A204.1 (cell line): Measurements from ENCODE around the gene RHOT2.

Source experiments
- FAIRE-seq: peaks from 2 replicates; lab custom pipeline; 2012; peaks lifted over from hg19 to GRCh38; lab: Jason Lieb, UNC

The RHOT2 gene

DNA sequence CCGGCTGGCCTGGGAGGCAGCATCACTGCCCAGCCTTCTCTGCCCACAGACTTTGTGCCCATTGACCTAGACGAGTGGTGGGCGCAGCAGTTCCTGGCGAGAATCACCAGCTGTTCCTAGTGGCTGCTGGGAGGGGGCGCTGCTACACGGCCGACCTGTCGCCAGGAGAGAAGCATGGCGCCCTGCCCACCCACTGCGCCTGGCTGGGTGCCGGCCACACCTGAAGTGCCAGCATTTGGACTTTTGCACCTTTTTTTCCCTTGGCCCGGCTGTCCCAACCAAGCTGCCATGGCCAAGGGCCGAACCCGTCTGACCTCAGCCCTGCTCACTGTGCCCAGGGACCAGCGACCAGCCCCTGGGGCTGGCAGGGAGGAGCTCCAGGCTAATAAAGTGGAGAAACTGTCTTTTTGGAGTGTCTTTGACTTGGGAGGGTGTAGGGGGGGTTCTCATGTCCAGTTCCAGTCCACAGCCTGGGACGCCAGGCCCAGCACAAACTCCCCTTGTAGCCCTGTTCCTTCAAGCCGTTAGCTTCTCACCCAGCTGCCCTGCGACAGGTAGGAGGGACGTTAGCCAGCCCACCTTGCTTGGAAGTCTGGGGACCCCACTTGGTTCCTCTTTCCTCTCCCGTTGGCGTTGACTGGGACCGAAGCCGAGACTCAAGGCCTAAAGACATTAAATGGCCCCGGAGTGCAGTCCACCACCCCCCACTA is 19.7 kb upstream of the RHOT2 start:
- FAIRE-seq = no peak

DNA sequence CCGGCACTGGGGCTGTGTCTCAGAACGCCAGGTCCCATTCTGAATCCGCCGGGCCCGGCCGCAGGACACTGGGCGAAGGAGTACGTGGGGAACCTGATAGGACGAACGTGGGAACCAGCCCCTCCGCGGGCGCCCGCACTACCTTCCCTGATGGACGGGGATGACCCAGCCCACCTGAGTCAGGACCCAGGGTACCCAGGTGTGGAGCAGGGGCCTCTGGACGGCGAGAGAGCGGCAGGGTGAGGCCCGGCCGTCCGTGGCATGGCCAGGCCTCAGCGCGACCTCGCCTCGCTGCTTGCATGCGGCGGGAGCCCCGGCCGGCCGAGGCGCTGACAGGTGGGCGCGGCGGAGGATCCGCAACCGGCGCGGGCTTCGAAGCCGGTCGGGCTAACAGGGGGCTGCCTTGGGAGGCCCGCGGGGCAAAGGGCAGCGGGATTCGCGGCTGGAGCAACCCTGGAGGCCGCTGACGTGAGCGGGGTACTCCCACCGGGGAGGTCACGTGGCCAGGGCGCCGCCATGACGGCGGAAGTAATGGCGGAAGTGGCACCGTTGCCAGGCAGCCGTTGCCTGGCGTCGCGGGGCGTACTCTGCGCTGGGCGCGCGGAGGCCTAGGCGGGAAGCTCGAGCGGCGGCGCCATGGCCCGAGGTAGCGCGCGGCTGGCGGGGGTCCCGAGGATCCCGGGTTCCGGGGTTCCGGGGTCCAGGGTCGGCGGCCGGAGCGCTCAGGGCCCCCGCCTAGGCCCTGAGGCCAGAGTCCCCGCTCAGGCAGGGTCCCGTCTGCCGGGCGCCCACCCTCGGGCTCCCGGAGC is 18.9 kb upstream of the RHOT2 start, which contains the start of gene WDR90:
TSS of gene WDR90 (plus strand) at position 585 of the 809 bp plus-strand sequence. CDS start at position 637, 52 bp downstream.
- no peak for FAIRE-seq

DNA sequence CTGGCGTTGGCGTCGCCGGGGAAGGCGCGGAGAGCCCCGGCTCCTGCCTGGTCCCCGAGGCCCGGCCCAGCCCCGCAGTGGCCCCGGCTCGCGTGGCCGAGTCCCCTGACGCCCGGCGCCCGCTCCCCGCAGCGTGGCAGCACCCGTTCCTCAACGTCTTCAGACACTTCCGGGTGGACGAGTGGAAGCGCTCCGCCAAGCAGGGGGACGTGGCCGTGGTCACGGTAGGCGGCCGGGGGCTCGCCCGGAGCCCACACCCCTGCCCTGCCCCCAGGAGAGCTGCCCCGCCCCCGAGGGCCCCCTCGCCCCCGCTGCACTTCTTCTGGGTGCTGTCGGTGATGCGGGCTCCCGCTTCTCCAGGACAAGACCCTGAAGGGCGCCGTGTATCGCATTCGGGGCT is 18.3 kb upstream of the RHOT2 start:
- FAIRE-seq = no peak

DNA sequence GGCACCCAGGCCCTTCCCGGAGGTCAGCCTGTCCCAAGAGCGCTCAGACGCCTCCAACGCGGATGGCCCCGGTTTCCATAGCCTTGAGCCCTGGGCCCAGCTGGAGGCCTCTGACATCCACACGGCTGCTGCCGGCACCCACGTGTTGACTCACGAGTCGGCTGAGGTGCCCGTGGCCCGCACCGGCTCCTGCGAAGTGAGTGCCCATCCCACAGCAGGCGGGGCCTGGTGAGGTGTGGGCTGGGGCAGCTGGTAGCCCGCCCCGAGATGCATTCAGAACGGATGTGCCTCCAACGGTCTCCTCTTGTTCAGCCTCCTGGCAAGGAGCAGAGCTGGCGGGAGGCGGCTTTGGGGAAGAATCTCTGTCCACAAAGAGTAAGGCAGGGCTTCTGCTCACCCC is 16.1 kb upstream of the RHOT2 start:
- no peak for FAIRE-seq

DNA sequence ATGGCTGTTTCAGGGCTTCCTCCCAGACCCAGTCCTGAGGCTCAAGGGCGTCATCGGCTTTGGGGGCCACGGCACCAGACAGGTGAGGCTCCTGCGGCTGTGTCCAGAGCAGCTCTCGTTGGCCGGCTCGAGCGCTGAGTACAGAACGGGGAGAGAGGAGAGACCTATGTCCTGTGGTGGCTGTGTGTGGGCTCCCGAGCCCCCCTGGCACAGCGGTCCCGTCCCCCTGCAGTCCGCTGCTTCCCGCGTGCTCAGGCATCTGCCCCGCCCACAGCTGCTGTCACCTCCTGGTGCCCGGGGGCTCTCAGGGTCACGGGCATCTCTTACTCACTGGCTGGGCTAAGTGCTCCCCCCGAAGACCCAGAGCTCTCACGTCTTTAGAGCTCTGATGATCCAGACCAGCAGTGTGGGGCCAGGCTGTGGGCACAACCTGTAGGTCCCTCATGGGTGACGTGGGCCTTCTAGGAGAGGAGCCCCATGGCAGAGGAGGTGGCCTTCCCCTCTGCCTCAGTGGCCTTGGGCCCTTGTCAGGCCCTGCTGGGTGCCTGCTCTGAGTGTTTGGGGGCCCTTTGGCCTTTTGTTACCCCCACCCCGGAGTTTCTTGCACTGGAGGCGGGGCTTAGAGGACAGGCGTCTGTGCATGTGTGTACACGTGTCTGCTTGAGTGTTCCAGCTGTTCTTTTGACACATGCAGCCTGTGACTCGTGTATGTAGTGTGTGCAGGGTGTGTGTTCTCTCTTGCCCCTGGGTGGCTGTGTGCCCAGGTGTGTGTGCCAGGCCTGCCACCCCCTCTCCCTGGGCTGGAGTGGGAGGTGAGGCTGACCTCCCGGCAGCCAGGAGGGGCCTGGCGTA is 15.3 kb upstream of the RHOT2 start:
- no peak for FAIRE-seq

DNA sequence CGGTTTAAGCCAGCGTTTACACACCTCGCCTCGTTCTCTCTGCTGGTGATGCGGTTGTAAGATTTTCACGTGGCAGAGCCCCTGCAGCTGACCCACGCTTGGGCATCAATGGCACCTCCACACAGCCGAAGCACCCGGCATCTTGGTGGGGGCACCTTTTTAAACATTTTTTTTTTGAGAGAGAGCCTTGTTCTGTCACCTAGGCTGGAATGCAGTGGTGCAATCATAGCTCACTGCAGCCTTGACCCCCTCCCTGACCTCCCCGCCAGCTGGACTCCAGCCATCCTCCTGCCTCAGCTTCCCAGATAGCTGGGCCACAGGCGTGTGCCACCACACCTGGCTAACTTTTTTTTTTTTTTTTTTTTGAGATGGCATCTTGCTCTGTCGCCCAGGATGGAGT is 13.9 kb upstream of the RHOT2 start:
- FAIRE-seq = no peak

DNA sequence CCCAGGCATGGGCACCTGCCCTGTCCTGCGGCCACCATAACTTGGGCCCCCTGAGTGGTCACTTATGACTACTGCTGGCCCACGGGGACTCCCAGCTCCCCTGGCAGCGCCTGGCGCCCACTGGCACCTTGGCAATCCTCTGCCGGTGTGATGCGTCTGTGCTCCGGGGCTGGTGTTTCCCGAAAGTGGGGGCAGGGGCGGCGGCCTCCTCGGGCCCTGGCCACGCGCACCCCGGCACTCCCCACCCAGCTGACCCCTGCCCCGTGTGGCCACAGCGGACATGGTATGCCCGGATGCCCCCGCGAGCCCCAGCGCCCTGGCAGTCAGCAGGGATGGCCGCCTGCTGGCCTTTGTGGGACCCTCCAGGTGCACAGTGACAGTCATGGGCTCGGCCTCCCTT is 10.4 kb upstream of the RHOT2 start:
- no peak for FAIRE-seq

DNA sequence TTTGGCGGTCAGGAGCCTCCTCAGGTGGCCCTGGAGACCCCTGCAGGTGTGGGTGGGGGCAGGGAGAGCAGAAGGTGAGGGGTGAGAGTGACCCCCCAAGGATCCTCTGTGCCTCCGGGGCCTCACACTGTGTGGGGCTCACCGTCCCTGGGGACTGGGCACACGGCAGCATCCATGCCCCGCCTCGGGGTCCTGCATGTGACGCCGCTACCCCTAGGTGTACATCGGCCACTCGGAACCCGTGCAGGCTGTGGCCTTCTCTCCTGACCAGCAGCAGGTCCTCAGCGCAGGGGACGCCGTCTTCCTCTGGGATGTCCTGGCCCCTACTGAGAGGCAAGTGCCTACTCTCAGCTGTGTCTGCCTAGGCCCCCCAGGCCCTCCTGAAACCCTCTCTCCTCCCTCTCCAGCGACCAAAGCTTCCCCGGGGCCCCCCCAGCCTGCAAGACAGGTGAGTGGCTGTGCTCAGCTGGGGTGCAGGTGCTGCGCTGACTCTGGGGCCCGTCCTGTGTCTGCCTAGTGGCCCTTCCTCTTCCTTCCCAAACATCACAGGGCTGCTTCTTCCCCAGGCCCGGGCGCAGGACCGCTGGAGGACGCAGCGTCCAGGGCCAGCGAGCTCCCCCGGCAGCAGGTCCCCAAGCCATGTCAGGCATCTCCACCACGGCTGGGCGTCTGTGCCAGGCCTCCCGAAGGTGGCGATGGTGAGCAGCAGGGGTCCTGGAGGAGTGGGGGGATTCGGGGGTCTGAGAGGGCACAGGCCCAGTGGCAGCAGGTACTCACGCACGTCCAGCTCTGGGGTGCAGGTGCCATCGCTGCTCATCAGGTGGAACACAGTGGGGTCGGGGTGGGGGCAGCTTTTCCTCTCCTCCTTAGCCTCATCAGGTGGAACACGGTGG is 9.0 kb upstream of the RHOT2 start:
- no peak for FAIRE-seq

DNA sequence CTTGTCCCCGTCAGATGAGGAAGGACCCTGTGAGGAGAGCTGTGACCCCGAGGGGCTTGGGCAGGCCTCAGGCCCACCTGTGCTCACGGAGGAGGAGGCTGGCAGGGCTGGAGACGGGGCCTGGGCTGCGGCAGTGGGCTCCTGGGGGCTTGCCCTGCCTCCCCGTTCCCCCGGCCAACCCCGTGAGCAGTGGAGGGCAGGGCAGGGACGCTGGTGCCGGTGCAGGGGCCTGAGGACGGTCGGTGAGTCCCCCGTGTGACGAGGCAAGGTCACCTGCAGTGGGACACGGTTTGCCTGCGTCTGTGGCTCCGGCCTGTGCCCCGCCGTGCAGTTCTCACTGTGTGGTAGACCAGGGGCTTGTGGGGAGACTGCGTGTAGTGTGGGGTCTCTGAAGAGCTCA is 8.3 kb upstream of the RHOT2 start:
- FAIRE-seq = no peak

DNA sequence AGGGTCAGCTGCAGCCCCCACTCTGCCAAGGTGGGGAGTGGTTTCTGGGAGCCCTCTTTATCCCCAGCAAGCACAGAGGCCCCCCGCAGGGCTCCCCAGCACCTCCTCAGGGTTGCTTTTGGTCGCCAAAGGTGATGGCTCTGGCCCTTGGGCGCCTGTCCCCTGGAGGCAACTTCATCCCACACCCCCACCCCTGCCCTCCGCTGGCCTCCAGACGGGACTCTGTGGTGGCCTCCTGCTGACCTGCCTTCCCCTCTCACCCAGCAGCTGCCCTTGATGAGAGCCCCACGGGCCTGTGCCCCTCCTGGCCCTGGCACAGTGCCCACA is 7.8 kb upstream of the RHOT2 start:
- FAIRE-seq = no peak

DNA sequence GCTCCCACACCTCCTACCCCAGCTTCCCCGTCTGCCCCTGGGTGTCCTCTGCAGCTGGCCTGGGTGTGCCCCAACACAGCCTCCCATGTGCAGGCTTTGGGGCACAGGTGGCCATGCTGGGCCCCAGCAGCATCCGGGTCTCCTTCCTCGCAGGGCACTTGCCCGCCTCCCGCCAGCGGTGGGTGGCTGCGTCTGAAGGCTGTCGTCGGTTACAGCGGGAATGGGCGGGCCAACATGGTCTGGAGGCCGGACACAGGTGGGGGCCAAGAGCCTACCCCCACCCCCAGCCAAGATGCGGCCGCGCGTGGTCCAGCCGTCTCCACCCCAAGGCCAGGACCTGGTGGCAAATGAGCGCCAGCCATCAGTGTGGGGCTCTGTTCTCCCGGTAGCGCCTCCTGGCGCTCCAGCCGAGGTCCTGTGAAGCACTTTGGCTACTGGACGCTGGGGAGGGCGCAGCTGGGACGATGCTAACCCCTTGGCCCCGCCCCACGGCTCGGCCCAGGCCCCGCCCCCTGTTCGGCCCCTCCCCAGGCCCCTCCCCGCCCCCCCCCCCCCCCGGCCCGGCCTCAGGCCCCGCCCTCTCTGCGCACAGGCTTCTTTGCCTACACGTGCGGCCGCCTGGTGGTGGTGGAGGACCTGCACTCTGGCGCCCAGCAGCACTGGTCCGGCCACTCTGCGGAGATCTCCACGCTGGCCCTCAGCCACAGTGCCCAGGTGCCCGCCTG is 7.3 kb upstream of the RHOT2 start:
- no peak for FAIRE-seq

DNA sequence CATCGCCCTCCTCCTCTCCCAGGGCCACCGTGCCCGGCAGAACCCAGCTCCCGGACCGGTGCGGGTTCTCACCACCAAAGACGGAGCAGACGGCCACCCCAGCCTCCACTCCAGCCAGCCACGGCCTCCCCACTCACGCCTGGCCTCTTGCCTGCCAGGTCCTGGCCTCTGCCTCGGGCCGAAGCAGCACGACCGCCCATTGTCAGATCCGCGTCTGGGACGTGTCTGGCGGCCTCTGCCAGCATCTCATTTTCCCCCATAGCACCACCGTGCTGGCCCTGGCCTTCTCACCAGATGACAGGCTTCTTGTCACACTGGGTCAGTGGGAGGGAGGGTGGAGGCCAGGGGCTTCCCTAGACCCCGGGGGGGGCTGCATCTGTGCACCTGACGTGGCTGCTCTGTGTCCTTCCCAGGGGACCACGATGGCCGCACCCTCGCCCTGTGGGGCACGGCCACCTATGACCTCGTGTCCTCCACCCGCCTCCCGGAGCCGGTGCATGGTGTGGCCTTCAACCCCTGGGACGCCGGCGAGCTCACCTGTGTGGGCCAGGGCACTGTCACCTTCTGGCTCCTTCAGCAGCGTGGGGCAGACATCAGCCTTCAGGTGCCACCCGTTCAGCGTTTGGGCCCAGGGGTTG is 6.6 kb upstream of the RHOT2 start:
- FAIRE-seq = no peak

DNA sequence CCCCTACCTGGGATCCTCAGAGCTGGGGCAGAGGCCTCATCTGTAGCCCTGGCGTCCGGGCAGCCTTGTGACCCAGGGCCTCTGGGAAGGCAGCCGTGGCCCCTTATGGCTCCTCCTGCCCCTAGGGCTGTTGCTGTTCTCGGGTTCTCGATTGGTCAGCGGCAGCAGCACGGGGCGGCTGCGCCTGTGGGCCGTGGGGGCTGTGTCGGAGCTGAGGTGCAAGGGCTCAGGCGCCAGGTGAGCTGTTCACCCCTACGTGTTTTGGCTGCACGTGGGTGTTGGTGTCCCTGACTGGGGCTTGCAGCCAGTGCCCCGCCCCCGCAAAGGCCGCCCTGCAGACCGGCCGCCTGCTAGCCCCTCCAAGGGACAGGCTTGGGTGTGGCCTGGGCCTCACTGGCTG is 5.8 kb upstream of the RHOT2 start:
- no peak for FAIRE-seq

DNA sequence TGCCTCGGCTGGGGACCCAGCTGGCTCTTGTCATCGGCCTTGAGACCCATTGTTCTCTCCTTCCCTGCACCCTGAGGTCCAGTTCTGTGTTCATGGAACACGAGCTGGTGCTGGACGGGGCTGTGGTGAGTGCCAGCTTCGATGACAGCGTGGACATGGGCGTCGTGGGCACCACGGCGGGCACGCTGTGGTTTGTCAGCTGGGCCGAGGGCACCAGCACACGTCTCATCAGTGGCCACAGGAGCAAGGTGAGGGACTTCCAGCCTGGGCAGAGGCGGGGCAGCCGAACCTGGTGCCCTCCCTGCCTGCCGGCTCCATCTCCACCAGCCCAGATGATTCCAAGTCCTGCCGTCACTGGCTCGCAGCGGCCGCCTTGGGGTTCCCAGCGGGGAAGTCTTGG is 5.3 kb upstream of the RHOT2 start:
- no peak for FAIRE-seq

DNA sequence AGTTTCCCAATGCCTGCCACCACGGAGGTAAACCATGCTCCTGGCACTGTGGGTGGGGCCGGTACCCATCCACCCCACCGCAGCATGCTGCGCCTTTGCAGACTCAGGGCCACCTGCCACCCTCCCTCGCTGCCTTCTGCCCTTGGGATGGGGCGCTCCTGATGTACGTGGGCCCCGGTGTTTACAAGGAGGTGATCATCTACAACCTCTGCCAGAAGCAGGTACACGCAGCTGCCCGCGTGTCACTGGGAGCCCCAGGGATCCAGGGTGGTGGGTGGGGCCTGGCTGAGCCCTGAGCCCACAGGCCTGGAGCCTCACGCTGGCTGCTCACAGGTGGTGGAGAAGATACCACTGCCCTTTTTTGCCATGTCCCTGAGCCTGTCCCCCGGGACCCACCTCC is 1.4 kb upstream of the RHOT2 start:
- FAIRE-seq = no peak

DNA sequence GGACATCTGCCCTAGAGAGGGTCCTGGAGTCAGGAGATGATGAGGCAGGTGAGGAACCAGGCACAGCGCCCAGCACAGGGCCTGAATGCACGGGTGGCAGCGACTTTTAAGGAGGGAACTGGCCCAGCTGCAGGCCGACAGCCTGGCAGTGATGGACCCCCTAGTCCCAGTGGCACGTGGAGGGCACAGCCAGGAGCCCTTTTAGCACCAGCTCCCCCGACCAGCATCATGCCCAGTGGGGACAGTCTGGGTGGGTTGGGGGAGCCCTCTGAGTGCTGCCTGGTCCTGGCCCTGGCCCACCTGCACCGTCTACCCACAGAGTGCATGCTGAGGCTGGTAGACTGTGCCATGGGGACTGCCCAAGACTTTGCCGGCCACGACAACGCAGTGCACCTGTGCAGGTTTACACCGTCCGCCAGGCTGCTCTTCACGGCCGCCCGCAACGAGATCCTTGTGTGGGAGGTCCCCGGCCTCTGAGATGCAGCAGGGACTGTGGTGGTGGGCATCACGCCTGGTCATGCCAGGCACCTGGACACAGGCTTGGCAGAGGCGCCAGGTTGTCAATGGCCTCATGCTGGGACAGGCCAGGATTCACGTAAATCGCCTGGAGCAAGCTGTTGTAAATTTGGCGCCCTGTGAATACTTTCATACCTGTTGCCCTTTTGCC is 686 bp upstream of the RHOT2 start:
- no peak for FAIRE-seq

DNA sequence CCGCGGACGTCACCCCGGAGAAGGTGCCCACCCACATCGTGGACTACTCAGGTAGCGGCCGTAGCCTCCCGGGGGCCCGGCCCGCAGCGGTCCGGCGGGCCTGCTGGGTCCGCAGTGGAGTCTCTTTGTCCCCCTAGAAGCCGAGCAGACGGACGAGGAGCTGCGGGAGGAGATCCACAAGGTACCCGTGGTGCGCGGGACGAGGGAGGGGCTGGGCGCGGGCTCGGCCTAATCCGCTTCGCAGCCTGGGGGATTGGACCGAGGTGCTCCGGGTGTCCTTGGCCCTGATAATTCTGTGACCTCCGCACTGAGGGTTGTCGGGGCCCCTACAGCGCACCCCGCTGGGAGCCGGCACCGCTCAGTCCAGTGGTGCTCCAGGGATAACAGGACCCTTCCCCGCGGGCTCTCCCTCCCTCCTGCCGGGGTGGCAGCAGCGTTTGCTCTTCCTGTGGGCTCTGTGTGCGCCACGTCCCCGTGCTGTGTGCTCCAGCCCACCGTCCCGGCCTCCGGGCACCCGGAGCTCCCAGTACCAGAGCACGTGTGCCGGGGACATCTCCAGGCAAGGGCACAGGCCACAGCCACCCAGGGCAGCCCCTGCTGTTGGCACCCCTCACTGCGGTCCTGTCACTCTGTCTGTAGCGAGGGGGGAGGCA is 713 bp downstream of the RHOT2 start:
- no peak for FAIRE-seq

DNA sequence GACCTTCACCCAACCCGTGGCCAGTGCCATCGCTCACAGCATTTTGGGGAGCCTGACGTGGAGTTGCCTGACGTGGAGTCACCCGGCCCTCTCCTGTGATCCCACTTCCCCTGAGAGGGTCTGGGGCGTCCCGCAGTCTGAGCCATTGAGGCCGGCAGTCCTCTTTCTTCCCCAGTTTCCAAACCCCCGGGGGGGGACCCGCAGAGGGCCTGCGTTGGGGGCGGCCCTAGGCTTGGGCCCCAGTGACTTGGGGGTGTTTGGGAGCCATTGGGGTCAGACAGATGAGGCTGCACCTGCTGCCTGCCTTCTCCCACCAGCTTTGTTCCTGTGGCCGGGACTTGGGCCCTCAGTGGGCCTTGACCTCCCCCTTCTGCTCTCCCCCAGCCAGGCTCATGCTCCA is 1.7 kb downstream of the RHOT2 start:
- FAIRE-seq = no peak

DNA sequence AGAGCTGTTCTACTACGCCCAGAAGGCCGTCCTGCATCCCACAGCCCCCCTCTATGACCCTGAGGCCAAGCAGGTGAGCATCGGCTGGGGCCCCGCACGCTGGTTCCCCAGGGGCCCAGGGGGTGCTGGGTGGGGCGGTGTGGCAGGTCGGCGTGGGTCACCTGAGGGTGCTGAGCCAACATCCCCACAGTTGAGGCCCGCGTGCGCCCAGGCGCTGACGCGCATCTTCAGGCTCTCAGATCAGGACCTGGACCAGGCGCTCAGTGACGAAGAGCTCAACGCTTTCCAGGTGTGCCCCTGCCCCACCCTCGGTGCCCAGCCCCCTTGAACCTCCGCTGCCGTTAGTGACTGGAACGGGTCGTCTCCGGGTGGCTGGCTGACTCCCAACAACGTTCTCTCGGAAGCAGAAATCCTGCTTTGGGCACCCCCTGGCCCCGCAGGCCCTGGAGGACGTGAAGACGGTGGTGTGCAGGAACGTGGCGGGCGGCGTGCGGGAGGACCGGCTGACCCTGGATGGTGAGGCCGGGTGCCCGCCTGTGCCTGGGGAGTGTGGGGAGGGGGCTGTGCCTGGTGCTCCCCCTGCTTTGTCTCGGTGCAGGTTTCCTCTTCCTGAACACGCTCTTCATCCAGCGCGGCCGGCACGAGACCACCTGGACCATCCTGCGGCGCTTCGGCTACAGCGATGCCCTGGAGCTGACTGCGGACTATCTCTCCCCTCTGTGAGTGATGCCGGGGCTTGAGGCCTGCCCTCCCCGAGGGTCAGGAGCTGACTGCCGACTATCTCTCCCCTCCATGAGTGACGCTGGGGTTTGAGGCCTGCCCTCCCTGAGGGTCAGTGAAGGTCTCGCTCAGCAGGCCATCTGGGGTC is 2.8 kb downstream of the RHOT2 start:
- FAIRE-seq = no peak
